GM23338 (cell line): Measurements from ENCODE around the gene FARS2.

Experiments
- CREB1 ChIP-seq: fragments of 250-450 bp; sonication (Bioruptor Pico); IDR thresholded peaks from 2 replicates; pipeline ENCODE4 v1.5.0; 2020; ENCODE audit warnings: low read depth, mild to moderate bottlenecking, moderate library complexity
- CTCF ChIP-seq, 2 experiments: fragments of 200-600 bp in 1 of 2; sonication (generic) in 1 of 2; conservative IDR thresholded peaks; 2 replicates each; pipeline versions ENCODE4 v1.5.1 to v1.6.1; 2016 to 2017; ENCODE audit warnings: antibody characterized with exemption in 2 of 2, low read depth in 2 of 2, mild to moderate bottlenecking in 2 of 2, moderate library complexity in 1 of 2
- ETS1 ChIP-seq: IDR thresholded peaks from 2 replicates; pipeline ENCODE4 v1.6.1; 2016; ENCODE audit warnings: antibody characterized with exemption
- EZH2 ChIP-seq: fragments of 200-600 bp; sonication (generic); IDR thresholded peaks from one replicate; pipeline ENCODE4 v1.8.0; 2017; ENCODE audit warnings: antibody characterized with exemption, mild to moderate bottlenecking, low read depth; ENCODE audit not compliant: unreplicated experiment
- EZH2phosphoT487 ChIP-seq: fragments of 200-600 bp; sonication (generic); IDR thresholded peaks from one replicate; pipeline ENCODE4 v1.8.1; 2018; ENCODE audit warnings: antibody characterized with exemption; ENCODE audit not compliant: unreplicated experiment
- JUNB ChIP-seq: IDR thresholded peaks from one replicate; pipeline ENCODE4 v1.6.1; 2016; ENCODE audit warnings: antibody characterized with exemption; ENCODE audit not compliant: unreplicated experiment
- NANOG ChIP-seq: IDR thresholded peaks from 2 replicates; pipeline ENCODE4 v1.6.1; 2016; ENCODE audit warnings: antibody characterized with exemption, borderline replicate concordance
- POLR2AphosphoS5 ChIP-seq: IDR thresholded peaks from 2 replicates; pipeline ENCODE4 v1.6.1; 2016; ENCODE audit warnings: antibody characterized with exemption, low read depth
- REST ChIP-seq: IDR thresholded peaks from one replicate; pipeline ENCODE4 v1.6.1; 2018; ENCODE audit warnings: antibody characterized with exemption; ENCODE audit not compliant: unreplicated experiment
- STAT1 ChIP-seq: IDR thresholded peaks from one replicate; pipeline ENCODE4 v1.6.1; 2016; ENCODE audit warnings: antibody characterized with exemption; ENCODE audit not compliant: unreplicated experiment
- ZNF114 ChIP-seq: fragments of 250-450 bp; sonication (Bioruptor Pico); IDR thresholded peaks from 2 replicates; pipeline ENCODE4 v1.5.0; 2020; ENCODE audit warnings: mild to moderate bottlenecking, moderate library complexity
- ZNF331 ChIP-seq: fragments of 250-450 bp; sonication (Bioruptor Pico); IDR thresholded peaks from 2 replicates; pipeline ENCODE4 v1.5.0; 2020; ENCODE audit warnings: low read depth, mild to moderate bottlenecking, moderate library complexity
- ZNF462 ChIP-seq: fragments of 250-450 bp; sonication (Bioruptor Pico); IDR thresholded peaks from 2 replicates; pipeline ENCODE4 v1.5.0; 2020; ENCODE audit warnings: mild to moderate bottlenecking, moderate library complexity

GRCh38 chr6:5341845-5342244 lies 80.5 kb downstream of the FARS2 start:
- TF ChIP-seq NANOG (no peak), CTCF (conservative IDR thresholded peaks at IDR 0.05; ENCODE audit: low read depth in 2 of 2) (no peak), POLR2AphosphoS5 (no peak), EZH2 (no peak), REST (no peak), ZNF114 (CRISPR knock-in tag) (no peak), ZNF462 (CRISPR knock-in tag) (no peak), CREB1 (CRISPR knock-in tag) (no peak), EZH2phosphoT487 (no peak), STAT1 (no peak), ETS1 (no peak), JUNB (no peak), ZNF331 (CRISPR knock-in tag) (no peak)
